NCI-H2196 treated with DMSO at 0.1 percent for 48 hours (cell line): Measurements from ENCODE around the gene CDYL2.
"Not testable (repeated sequence)": the region's sequence is repeated elsewhere in the genome, so short reads cannot be mapped to it uniquely, and the experiment has no call there.

Source experiments
- DNase-seq: peaks from one replicate; lab custom pipeline; 2025; ENCODE audit not compliant: unreplicated experiment; lab: John Stamatoyannopoulos, UW

Gene CDYL2

GRCh38 chr16:80746231-80746630, 58.2 kb downstream of the CDYL2 start:
- DNase-seq, result no peak

GRCh38 chr16:80744856-80745255, 59.5 kb downstream of the CDYL2 start:
- no peak for DNase-seq

GRCh38 chr16:80743772-80744171, 60.6 kb downstream of the CDYL2 start:
- no peak for DNase-seq

- DNase-seq, result no peak
Observed at GRCh38 chr16:80743273-80743672, 61.1 kb downstream of the CDYL2 start.

DNA sequence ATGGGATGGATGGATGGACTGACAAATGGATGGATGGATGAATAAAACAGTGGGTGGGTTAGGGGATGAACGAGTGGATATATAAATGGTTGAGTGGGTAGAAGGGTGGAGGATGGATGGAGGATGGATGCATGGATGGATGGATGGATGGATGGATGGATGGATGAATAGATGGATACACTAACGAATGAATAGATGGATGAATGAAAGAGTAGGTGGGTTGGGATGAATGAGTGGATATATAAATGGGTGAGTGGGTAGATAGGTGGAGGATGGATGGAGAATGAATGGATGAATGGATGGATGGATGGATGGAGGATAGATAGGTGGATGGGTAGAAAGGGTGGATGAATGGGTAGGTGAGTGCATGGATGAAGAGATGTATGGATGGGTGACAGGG, 62.1 kb downstream of the CDYL2 start:
- no peak for DNase-seq

DNA sequence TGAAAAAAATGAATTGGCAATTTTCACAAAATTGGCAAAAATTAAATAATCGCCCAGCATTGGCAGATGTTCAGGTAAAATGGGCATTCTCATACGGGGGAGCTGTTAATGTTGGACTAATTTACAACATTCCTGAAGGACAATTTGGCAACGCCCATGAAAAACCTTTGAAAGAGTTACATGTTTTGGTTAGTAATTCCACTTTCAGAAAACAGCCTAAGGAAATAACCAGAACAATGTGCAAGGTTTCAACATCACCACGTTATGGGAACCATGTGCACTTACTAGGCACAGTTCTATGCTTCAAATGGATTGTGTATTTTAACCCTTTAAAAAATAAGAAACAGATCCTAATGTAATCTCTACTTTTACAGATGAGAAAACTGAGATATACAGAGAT, 62.7 kb downstream of the CDYL2 start:
- DNase-seq, result no peak

DNA sequence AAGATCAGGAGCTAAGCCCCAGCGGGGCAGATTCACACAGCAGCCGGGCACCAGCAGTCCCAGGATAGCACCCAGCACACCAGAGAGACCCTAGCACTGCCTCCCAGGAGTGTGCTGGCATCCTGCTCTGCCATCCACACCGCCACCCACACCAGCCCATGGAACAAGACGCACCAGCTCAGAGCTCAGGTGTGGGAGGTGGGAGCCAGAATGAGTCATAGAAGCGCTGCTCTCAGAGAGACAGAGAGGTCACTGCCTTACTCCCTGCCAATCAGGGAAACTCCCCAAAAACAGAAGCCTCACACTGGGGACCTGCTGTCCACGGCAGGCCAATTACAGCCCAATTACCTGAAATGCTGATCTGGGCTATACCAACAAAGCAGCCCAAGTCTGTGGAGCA, 64.9 kb downstream of the CDYL2 start:
- DNase-seq, result no peak

- no peak for DNase-seq
Observed at GRCh38 chr16:80738521-80738920, 65.9 kb downstream of the CDYL2 start.

DNA sequence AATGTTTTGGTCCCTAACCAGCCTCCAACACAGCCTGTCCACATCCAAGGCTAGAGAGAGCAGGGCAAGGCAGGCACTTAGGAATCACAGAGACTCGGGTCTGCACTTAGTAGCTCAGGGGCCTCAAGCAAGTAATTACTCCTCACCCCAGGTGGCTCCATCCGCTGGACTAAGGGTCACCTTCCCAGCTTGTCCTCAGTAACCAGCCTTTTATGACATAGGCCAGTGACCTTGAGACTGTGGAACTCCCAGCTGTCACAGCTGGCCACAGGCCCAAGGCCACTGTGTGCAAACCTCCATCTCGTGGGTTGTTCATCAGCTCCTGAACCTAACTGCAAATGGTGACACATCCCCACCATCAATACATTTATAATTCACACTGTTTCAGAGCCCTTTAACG, 68.6 kb downstream of the CDYL2 start:
- DNase-seq, result no peak

DNA sequence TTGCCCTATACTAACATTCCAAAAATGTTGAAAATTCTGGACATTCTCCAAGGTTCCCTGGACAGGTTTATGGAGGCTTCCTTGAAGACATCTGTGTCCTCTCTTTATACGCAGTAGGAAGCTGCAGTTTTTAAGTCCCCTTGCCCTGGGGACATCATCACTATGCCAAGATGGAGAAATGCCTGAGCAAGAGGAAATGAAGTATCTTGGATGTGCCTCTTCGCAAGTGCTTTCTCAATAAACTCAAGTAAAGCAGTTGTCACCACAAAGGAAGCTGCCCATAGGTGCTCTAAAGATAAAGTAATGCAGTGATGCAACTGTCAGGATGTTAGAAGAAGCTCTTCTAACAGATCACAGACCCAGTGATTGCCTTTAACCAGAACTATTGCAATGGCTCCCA, 71.0 kb downstream of the CDYL2 start:
- no peak for DNase-seq

DNA sequence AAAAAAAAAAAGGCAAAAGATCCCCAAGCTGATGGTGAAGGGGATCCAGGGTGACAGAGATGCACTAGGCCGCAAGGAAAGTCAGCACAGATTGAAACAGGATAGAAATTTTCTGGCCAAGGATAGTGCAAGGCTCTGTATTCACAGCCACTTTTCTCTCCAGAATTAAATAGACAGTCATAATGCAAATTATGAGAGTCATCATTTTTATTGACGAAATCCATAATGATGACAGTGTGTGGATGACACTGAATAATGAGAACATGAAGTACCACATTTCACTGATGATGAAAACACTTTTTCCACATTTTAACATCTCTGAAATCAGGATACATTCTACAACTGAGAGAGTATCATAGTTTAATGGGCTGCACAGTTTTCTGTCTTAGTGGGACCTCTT, 72.5 kb downstream of the CDYL2 start:
- no peak for DNase-seq

GRCh38 chr16:80727066-80727763, 77.2 kb downstream of the CDYL2 start:
- DNase-seq, result not testable (repeated sequence)

DNA sequence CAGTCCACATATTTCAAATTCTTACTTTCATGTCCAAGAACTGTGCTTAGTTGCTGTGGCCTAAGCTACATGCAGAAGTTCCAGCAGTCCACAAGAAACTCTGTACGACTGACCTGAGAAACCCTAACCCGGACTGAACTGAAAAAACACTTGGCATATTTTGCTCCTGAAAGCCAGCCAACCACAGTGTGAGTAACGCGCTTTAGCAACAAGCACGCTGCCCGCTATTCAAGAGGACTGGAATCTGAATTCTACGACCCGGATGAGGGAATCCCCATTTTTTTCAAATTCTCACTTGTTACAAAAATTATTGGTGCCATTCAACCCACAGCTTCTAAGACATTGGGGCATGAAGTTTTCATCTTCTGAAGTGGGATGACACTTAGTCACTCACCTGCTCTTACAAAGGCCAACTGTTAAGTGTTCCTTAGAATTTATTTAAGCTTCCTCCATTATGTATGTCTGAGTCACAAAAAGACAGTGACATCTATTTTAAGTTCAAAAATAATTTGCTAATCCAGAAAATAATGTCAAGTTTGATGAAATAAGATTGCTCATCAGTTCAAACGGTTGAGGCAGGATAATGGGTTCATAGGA, 78.7 kb downstream of the CDYL2 start:
- DNase-seq, result no peak

DNA sequence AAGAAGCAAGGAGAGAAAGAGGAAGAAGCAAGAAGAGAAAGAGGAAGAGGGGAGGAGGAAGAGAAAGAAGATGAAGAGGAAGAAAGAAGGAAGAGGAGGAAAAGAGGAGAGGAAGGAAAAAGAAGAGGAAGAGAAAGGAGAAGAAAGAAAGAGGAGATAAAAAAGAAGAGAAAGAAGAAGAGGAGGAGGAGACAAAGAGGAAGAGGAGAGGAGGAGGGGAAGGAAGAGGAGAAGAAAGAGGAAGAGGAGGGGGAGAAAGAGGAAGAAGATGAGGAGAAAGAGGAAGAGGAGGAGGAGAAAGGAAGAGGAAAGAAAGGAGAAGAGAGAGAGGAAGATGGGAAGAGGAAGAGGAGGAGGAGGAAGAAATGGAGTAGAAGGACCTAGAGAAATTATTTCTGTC, 80.4 kb downstream of the CDYL2 start:
- no peak for DNase-seq

- DNase-seq, result no peak
Observed at GRCh38 chr16:80723091-80723490, 81.3 kb downstream of the CDYL2 start.

DNA sequence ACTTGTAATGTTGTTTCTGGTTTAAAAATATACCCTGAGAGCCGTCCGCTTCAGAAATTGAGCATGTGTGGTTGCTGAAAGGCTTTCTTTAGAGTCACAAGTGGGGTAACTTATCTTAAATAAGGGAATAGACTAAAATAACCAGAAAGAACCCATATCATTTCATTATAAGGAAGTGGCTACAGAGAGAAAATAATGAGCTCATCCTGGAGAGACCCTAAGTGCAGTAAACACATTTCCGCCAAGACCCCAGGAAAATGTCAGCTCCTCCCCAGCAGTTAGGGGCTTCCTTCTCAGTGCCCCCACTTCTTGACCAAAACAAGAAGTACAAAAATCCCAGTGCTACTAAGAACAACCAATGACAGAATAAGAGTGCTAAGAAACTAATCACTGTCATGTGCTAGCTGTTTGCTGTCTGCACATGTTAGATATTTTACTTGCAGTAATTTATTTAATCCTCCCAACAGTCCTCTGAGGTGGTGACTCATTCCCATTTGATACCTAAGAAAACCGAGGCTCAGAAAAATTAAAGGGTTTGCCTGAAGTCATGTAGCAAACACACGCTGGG, 83.5 kb downstream of the CDYL2 start:
- DNase-seq, result no peak

- no peak for DNase-seq
Observed at GRCh38 chr16:80719573-80719972, 84.8 kb downstream of the CDYL2 start.

GRCh38 chr16:80718480-80719220, 85.7 kb downstream of the CDYL2 start:
- peak; percentile 8 for DNase-seq

DNA sequence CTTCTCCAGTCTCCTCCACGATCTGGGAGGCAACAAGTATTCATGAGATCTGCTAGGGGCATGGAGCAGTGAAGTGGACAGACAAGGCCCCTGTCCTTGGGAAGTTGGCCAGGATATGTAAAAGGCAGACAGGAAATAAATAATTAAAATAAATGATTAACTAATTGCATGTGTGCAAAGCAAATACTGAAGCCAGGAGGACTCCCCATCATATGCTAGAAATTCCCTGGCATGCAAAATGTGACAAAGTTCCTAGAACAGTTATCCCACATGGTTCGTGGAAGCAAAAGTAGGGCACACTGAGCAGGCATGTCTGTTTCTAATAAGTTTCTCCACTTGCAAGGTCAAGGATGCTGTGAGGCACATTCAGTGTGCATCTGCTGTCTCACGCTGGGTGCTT, 86.8 kb downstream of the CDYL2 start:
- no peak for DNase-seq

GRCh38 chr16:80716564-80717139, 87.7 kb downstream of the CDYL2 start:
- DNase-seq, result no peak

GRCh38 chr16:80711406-80711805, 93.0 kb downstream of the CDYL2 start:
- DNase-seq, result no peak

DNA sequence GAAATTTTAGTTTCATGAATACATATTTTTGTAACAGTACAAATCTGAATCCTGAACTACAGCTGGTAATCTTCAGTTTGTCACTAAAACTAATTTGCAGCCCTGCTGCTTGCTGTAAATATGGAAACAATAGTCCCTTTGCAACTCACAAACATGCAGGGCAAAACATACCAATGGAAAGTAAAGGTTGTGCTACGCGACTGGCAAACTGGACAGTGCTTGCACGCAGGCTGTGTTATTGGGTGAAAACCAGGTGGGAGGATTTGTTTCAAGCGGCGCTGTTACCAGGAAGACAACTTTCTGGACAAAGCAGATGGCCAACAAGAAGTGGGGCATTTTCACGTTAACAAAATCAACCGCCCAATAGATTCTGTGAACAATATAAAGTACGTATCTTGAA, 93.5 kb downstream of the CDYL2 start:
- DNase-seq, result no peak
